ENCODE data around the gene ZFP91. TPM values are rescaled to one million over a fixed set of nuclear protein-coding genes. Genes with fewer than 3 reads are reported as not detected.

Gene ZFP91
- total and polyA plus RNA-seq, 9 of the 15 experiments (the other 6 are each of a cell fraction or from before 2014, with no cell fraction given): 17.6 to 58.3 (median 34.0) TPM

GRCh38 chr11:58629857-58630256 is 51.0 kb downstream of the ZFP91 start (continued):
- TF ChIP-seq CBX2 (IDR thresholded peaks at IDR 0.05; ENCODE audit: insufficient read depth, low read length, poor library complexity, severe bottlenecking) (no peak), REST (IDR thresholded peaks at IDR 0.05; ENCODE audit: borderline replicate concordance) (peak; percentile 31; the same call in 1 of the 2 replicates), REST (CRISPR knock-in tag; IDR thresholded peaks at IDR 0.05; ENCODE audit: low read depth) (no peak)

Measured in K562 (cell line).